WTC11 (cell line): ENCODE data around the gene MCUR1. TPM values are rescaled to one million over a fixed set of nuclear protein-coding genes. Genes with fewer than 3 reads are reported as not detected.

Experiments used
- ATAC-seq: fragments of 200-7000 bp; cut with Tn5 transposase; 2 replicates; pipeline ENCODE4 v1.10.0; 2021; ENCODE audit warnings: mild to moderate bottlenecking, moderate library complexity
- CTCF ChIA-PET: fragments of 300-600 bp; sonication (Branson Sonifier 250); formaldehyde crosslinking; loops from one replicate; lab custom pipeline; 2021; ENCODE audit warnings: antibody characterized with exemption; lab: Charles Lee
- POLR2A ChIA-PET: fragments of 350-600 bp; sonication (Branson Sonifier 250); formaldehyde crosslinking; loops from one replicate; lab custom pipeline; 2021; ENCODE audit warnings: antibody characterized with exemption; lab: Charles Lee
- DNase-seq: peaks from one replicate; pipeline ENCODE4 v3.0.0; 2021; ENCODE audit warnings: low spot score
- H3K27ac Mint-ChIP-seq: 2 replicates; pipeline ENCODE4 v1.8.0; 2021; ENCODE audit warnings: mixed read lengths
- H3K27me3 Mint-ChIP-seq: 2 replicates; pipeline ENCODE4 v1.8.0; 2021; ENCODE audit warnings: low read depth, mild to moderate bottlenecking, moderate library complexity, mixed read lengths
- H3K36me3 Mint-ChIP-seq: 2 replicates; pipeline ENCODE4 v1.8.0; 2021; ENCODE audit warnings: mixed read lengths
- H3K4me1 Mint-ChIP-seq: 2 replicates; pipeline ENCODE4 v1.8.0; 2022; ENCODE audit warnings: mixed read lengths
- H3K4me3 Mint-ChIP-seq: 2 replicates; pipeline ENCODE4 v1.8.0; 2021; ENCODE audit warnings: mild to moderate bottlenecking, moderate library complexity, mixed read lengths
- H3K9me3 Mint-ChIP-seq: 2 replicates; pipeline ENCODE4 v1.8.0; 2021; ENCODE audit warnings: mixed read lengths
- ATF6 ChIP-seq: sonication (generic); formaldehyde crosslinking; IDR thresholded peaks from 2 replicates; pipeline ENCODE4 v1.8.1; 2023; ENCODE audit warnings: mild to moderate bottlenecking, missing genetic modification reagents
- CBFB ChIP-seq: sonication (generic); formaldehyde crosslinking; IDR thresholded peaks from 2 replicates; pipeline ENCODE4 v1.8.1; 2022; ENCODE audit warnings: mild to moderate bottlenecking, low read depth, missing genetic modification reagents
- ESRRA ChIP-seq: sonication (generic); formaldehyde crosslinking; IDR thresholded peaks from 2 replicates; pipeline ENCODE4 v1.8.1; 2022; ENCODE audit warnings: mild to moderate bottlenecking, missing genetic modification reagents, borderline replicate concordance
- HMGA2 ChIP-seq: fragments of 250-450 bp; sonication (Bioruptor Pico); IDR thresholded peaks from 2 replicates; pipeline ENCODE4 v1.4.0; 2021; ENCODE audit warnings: mild to moderate bottlenecking, moderate library complexity
- JAZF1 ChIP-seq: fragments of 250-450 bp; sonication (Bioruptor Pico); IDR thresholded peaks from 2 replicates; pipeline ENCODE4 v1.9.0; 2021; ENCODE audit warnings: moderate library complexity, mild to moderate bottlenecking, inconsistent platforms
- JUN ChIP-seq: sonication (generic); formaldehyde crosslinking; IDR thresholded peaks from 2 replicates; pipeline ENCODE4 v1.8.0; 2023; ENCODE audit warnings: mild to moderate bottlenecking, missing genetic modification reagents
- KAT7 ChIP-seq: sonication (generic); formaldehyde crosslinking; IDR thresholded peaks from 2 replicates; pipeline ENCODE4 v1.8.1; 2023; ENCODE audit warnings: missing genetic modification reagents, mild to moderate bottlenecking, borderline replicate concordance
- NR3C1 ChIP-seq: sonication (generic); formaldehyde crosslinking; conservative IDR thresholded peaks from 2 replicates; pipeline ENCODE4 v1.8.1; 2023; ENCODE audit warnings: low read depth, mild to moderate bottlenecking, missing genetic modification reagents
- RELA ChIP-seq: sonication (generic); formaldehyde crosslinking; IDR thresholded peaks from 2 replicates; pipeline ENCODE4 v1.8.1; 2022; ENCODE audit warnings: missing genetic modification reagents, mild to moderate bottlenecking, borderline replicate concordance
- SMAD4 ChIP-seq: sonication (generic); formaldehyde crosslinking; IDR thresholded peaks from 2 replicates; pipeline ENCODE4 v1.8.0; 2022; ENCODE audit warnings: mild to moderate bottlenecking, missing genetic modification reagents
- SOX15 ChIP-seq: fragments of 250-450 bp; sonication (Bioruptor Pico); IDR thresholded peaks from 2 replicates; pipeline ENCODE4 v1.9.0; 2021; ENCODE audit warnings: mild to moderate bottlenecking
- SP1 ChIP-seq: sonication (generic); formaldehyde crosslinking; conservative IDR thresholded peaks from 2 replicates; pipeline ENCODE4 v1.8.1; 2022; ENCODE audit warnings: missing genetic modification reagents
- TP53 ChIP-seq: sonication (generic); formaldehyde crosslinking; IDR thresholded peaks from 2 replicates; pipeline ENCODE4 v1.8.1; 2023; ENCODE audit warnings: mild to moderate bottlenecking, missing genetic modification reagents
- ZBTB43 ChIP-seq: sonication (generic); formaldehyde crosslinking; IDR thresholded peaks from 2 replicates; pipeline ENCODE4 v1.8.1; 2023; ENCODE audit warnings: mild to moderate bottlenecking, missing genetic modification reagents
- ZNF317 ChIP-seq: sonication (generic); formaldehyde crosslinking; IDR thresholded peaks from 2 replicates; pipeline ENCODE4 v1.8.1; 2023; ENCODE audit warnings: low read depth, mild to moderate bottlenecking, moderate library complexity, missing genetic modification reagents, borderline replicate concordance
- ZNF423 ChIP-seq: fragments of 250-450 bp; sonication (Bioruptor Pico); IDR thresholded peaks from 2 replicates; pipeline ENCODE4 v2.1.2; 2022; ENCODE audit warnings: mild to moderate bottlenecking, moderate library complexity
- ZNF671 ChIP-seq: fragments of 250-450 bp; sonication (Bioruptor Pico); IDR thresholded peaks from 2 replicates; pipeline ENCODE4 v1.8.0; 2021; ENCODE audit warnings: mild to moderate bottlenecking
- total RNA-seq: library from RNA; stranded (reverse); gene quantifications from 3 replicates; pipeline ENCODE4 v1.2.3, GENCODE V29; 2021
- TF ChIP-seq, protein P1 (sequence below): fragments of 200-600 bp; IDR thresholded peaks from 2 replicates; pipeline ENCODE4 v1.8.0; 2022; ENCODE audit warnings: antibody characterized with exemption
- TF ChIP-seq, protein P2 (sequence below): sonication (generic); formaldehyde crosslinking; IDR thresholded peaks from 2 replicates; pipeline ENCODE4 v1.8.0; 2022; ENCODE audit warnings: mild to moderate bottlenecking, missing genetic modification reagents
- TF ChIP-seq, protein P3 (sequence below): fragments of 250-450 bp; sonication (Bioruptor Pico); IDR thresholded peaks from 2 replicates; pipeline ENCODE4 v1.9.0; 2021; ENCODE audit warnings: moderate library complexity, mild to moderate bottlenecking, inconsistent platforms, borderline replicate concordance
- TF ChIP-seq, protein P4 (sequence below): sonication (generic); formaldehyde crosslinking; IDR thresholded peaks from 2 replicates; pipeline ENCODE4 v1.8.1; 2022; ENCODE audit warnings: missing genetic modification reagents, borderline replicate concordance
- TF ChIP-seq, protein P5 (sequence below): sonication (generic); formaldehyde crosslinking; conservative IDR thresholded peaks from 2 replicates; pipeline ENCODE4 v1.8.1; 2022; ENCODE audit warnings: mild to moderate bottlenecking, missing genetic modification reagents
- TF ChIP-seq, protein P6 (sequence below): sonication (generic); formaldehyde crosslinking; IDR thresholded peaks from 2 replicates; pipeline ENCODE4 v1.8.0; 2022; ENCODE audit warnings: mild to moderate bottlenecking, missing genetic modification reagents
- TF ChIP-seq, protein P7 (sequence below): fragments of 250-450 bp; sonication (Bioruptor Pico); IDR thresholded peaks from 2 replicates; pipeline ENCODE4 v1.9.0; 2021; ENCODE audit warnings: mild to moderate bottlenecking

Gene MCUR1
- total RNA-seq, 1 experiment from 2014 or later = 28.1 TPM

DNA sequence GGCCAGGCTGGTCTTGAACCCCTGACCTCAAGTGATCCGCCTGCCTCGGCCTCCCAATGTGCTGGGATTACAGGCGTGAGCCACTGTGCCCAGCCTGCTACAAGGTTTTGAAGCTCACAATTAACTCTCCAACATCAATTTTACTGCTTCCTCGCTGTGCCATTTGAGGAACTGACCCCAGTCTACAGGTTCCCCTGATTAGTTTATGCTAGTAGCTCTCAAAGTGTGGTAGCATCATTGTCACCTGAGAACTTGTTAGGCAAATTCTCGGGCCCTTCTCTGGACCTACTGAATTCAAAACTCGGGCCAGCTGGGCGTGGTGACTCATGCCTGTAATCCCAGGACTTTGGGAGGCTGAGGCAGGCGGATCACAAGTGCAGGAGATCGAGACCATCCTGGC is 49.4 kb downstream of the MCUR1 start (continued):
- TF ChIP-seq, protein P1, sequence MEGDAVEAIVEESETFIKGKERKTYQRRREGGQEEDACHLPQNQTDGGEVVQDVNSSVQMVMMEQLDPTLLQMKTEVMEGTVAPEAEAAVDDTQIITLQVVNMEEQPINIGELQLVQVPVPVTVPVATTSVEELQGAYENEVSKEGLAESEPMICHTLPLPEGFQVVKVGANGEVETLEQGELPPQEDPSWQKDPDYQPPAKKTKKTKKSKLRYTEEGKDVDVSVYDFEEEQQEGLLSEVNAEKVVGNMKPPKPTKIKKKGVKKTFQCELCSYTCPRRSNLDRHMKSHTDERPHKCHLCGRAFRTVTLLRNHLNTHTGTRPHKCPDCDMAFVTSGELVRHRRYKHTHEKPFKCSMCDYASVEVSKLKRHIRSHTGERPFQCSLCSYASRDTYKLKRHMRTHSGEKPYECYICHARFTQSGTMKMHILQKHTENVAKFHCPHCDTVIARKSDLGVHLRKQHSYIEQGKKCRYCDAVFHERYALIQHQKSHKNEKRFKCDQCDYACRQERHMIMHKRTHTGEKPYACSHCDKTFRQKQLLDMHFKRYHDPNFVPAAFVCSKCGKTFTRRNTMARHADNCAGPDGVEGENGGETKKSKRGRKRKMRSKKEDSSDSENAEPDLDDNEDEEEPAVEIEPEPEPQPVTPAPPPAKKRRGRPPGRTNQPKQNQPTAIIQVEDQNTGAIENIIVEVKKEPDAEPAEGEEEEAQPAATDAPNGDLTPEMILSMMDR = no peak
- TF ChIP-seq, protein P2, sequence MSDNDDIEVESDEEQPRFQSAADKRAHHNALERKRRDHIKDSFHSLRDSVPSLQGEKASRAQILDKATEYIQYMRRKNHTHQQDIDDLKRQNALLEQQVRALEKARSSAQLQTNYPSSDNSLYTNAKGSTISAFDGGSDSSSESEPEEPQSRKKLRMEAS = no peak
- TF ChIP-seq NR3C1 (CRISPR knock-in tag) (no peak), CBFB (no peak), ZNF317 (no peak)
- TF ChIP-seq, protein P3, sequence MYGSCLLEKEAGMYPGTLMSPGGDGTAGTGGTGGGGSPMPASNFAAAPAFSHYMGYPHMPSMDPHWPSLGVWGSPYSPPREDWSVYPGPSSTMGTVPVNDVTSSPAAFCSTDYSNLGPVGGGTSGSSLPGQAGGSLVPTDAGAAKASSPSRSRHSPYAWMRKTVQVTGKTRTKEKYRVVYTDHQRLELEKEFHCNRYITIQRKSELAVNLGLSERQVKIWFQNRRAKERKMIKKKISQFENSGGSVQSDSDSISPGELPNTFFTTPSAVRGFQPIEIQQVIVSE (CRISPR knock-in tag) = no peak

GRCh38 chr6:13763740-13764381 is 50.5 kb downstream of the MCUR1 start:
- H3K36me3 Mint-ChIP-seq = no peaks in the 10 kb centered on the region
- peaks cover 17% of the 10 kb centered on the region for H3K4me1 Mint-ChIP-seq
- ChIA-PET POLR2A (no interaction called here), CTCF (interaction anchor here (1.1 kb wide), 1 partner anchor 139 kb away, joined by 3 read pairs; no protein-coding TSS in a partner anchor)
- H3K4me3 Mint-ChIP-seq = no peak overlapping the region
- no peaks in the 10 kb centered on the region for H3K27me3 Mint-ChIP-seq
- H3K27ac Mint-ChIP-seq = no peak overlapping the region
- H3K9me3 Mint-ChIP-seq = no peaks in the 10 kb centered on the region
- ATAC-seq = no peak
- no peak for DNase-seq
- no peak for TF ChIP-seq ZNF671
- TF ChIP-seq ATF6 (CRISPR knock-in tag) = no peak
- TF ChIP-seq, protein P4, sequence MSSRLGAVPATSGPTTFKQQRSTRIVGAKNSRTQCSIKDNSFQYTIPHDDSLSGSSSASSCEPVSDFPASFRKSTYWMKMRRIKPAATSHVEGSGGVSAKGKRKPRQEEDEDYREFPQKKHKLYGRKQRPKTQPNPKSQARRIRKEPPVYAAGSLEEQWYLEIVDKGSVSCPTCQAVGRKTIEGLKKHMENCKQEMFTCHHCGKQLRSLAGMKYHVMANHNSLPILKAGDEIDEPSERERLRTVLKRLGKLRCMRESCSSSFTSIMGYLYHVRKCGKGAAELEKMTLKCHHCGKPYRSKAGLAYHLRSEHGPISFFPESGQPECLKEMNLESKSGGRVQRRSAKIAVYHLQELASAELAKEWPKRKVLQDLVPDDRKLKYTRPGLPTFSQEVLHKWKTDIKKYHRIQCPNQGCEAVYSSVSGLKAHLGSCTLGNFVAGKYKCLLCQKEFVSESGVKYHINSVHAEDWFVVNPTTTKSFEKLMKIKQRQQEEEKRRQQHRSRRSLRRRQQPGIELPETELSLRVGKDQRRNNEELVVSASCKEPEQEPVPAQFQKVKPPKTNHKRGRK (CRISPR knock-in tag) = no peak
- TF ChIP-seq, protein P5, sequence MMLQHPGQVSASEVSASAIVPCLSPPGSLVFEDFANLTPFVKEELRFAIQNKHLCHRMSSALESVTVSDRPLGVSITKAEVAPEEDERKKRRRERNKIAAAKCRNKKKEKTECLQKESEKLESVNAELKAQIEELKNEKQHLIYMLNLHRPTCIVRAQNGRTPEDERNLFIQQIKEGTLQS (CRISPR knock-in tag) = no peak
- no peak for TF ChIP-seq JAZF1 (CRISPR knock-in tag)
- no peak for TF ChIP-seq SP1
- no peak for TF ChIP-seq HMGA2 (CRISPR knock-in tag)
- TF ChIP-seq, protein P6, sequence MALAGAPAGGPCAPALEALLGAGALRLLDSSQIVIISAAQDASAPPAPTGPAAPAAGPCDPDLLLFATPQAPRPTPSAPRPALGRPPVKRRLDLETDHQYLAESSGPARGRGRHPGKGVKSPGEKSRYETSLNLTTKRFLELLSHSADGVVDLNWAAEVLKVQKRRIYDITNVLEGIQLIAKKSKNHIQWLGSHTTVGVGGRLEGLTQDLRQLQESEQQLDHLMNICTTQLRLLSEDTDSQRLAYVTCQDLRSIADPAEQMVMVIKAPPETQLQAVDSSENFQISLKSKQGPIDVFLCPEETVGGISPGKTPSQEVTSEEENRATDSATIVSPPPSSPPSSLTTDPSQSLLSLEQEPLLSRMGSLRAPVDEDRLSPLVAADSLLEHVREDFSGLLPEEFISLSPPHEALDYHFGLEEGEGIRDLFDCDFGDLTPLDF = no peak
- no peak for TF ChIP-seq ESRRA
- no peak for TF ChIP-seq ZNF317
- no peak for TF ChIP-seq ZBTB43 (CRISPR knock-in tag)
- no peak for TF ChIP-seq JUN (CRISPR knock-in tag)
- TF ChIP-seq KAT7 (CRISPR knock-in tag) = no peak
- TF ChIP-seq, protein P7, sequence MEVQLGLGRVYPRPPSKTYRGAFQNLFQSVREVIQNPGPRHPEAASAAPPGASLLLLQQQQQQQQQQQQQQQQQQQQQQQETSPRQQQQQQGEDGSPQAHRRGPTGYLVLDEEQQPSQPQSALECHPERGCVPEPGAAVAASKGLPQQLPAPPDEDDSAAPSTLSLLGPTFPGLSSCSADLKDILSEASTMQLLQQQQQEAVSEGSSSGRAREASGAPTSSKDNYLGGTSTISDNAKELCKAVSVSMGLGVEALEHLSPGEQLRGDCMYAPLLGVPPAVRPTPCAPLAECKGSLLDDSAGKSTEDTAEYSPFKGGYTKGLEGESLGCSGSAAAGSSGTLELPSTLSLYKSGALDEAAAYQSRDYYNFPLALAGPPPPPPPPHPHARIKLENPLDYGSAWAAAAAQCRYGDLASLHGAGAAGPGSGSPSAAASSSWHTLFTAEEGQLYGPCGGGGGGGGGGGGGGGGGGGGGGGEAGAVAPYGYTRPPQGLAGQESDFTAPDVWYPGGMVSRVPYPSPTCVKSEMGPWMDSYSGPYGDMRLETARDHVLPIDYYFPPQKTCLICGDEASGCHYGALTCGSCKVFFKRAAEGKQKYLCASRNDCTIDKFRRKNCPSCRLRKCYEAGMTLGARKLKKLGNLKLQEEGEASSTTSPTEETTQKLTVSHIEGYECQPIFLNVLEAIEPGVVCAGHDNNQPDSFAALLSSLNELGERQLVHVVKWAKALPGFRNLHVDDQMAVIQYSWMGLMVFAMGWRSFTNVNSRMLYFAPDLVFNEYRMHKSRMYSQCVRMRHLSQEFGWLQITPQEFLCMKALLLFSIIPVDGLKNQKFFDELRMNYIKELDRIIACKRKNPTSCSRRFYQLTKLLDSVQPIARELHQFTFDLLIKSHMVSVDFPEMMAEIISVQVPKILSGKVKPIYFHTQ (CRISPR knock-in tag) = no peak
- no peak for TF ChIP-seq ZNF423 (CRISPR knock-in tag)
- TF ChIP-seq, protein P3 (CRISPR knock-in tag) = no peak
- TF ChIP-seq SMAD4 = no peak
- no peak for TF ChIP-seq RELA (CRISPR knock-in tag)
- TF ChIP-seq TP53 = no peak
- TF ChIP-seq SOX15 (CRISPR knock-in tag) = no peak
- TF ChIP-seq, all 79 proteins: peak for 0
